HepG2 (cell line): ENCODE data around the gene DAAM2. TPM values are rescaled to one million over a fixed set of nuclear protein-coding genes. Genes with fewer than 3 reads are reported as not detected.

Experiments used
- AGO1 ChIP-seq: fragments of 200-400 bp; formaldehyde crosslinking; IDR thresholded peaks from 2 replicates; pipeline ENCODE4 v1.6.1; 2017; ENCODE audit warnings: mild to moderate bottlenecking, low read depth, low read length, moderate library complexity; ENCODE audit not compliant: poor library complexity, severe bottlenecking
- BCL6 ChIP-seq: IDR thresholded peaks from 2 replicates; pipeline ENCODE4 v1.6.1; 2016; ENCODE audit warnings: missing genetic modification reagents, missing compliant biosample characterization
- CENPX ChIP-seq: sonication (generic); formaldehyde crosslinking; IDR thresholded peaks from 2 replicates; pipeline ENCODE4 v1.9.0; 2021; ENCODE audit warnings: mild to moderate bottlenecking, missing genetic modification reagents, moderate library complexity
- CREM ChIP-seq, 2 experiments: sonication (generic) in 1 of 2; formaldehyde crosslinking in 1 of 2; IDR thresholded peaks; 2 replicates each; pipeline versions ENCODE4 v1.4.0 to v1.6.1; 2016 to 2020; ENCODE audit warnings: antibody characterized with exemption in 1 of 2, mild to moderate bottlenecking in 1 of 2, missing genetic modification reagents in 1 of 2
- ETV5 ChIP-seq: IDR thresholded peaks from 2 replicates; pipeline ENCODE4 v1.6.1; 2018; ENCODE audit warnings: missing biosample characterization, missing genetic modification reagents, inconsistent platforms, borderline replicate concordance
- FOXA3 ChIP-seq: IDR thresholded peaks from 2 replicates; pipeline ENCODE4 v1.6.1; 2016; ENCODE audit warnings: missing genetic modification reagents, missing compliant biosample characterization
- FOXK2 ChIP-seq: fragments of 450-650 bp; IDR thresholded peaks from 2 replicates; pipeline ENCODE4 v1.6.1; 2016
- HNRNPL ChIP-seq: fragments of 200-400 bp; formaldehyde crosslinking; IDR thresholded peaks from 2 replicates; pipeline ENCODE4 v1.6.1; 2017; ENCODE audit warnings: mild to moderate bottlenecking, low read depth, low read length
- KDM5B ChIP-seq: sonication (generic); formaldehyde crosslinking; IDR thresholded peaks from 2 replicates; pipeline ENCODE4 v1.4.0; 2020; ENCODE audit warnings: missing genetic modification reagents, mild to moderate bottlenecking, borderline replicate concordance
- NFKBIZ ChIP-seq: IDR thresholded peaks from 2 replicates; pipeline ENCODE4 v1.6.1; 2018; ENCODE audit warnings: missing genetic modification reagents, missing compliant biosample characterization
- PAWR ChIP-seq: sonication (generic); formaldehyde crosslinking; IDR thresholded peaks from 2 replicates; pipeline ENCODE4 v1.4.0; 2020; ENCODE audit warnings: missing genetic modification reagents, mild to moderate bottlenecking, borderline replicate concordance
- POLR2A ChIP-seq, 2 experiments: IDR thresholded peaks; 2 replicates each; pipeline ENCODE4 v1.6.1; 2011; ENCODE audit warnings: low read depth in 2 of 2, low read length in 2 of 2, mild to moderate bottlenecking in 1 of 2, moderate library complexity in 1 of 2; ENCODE audit not compliant: insufficient read depth in 1 of 2
- RBM39 ChIP-seq: fragments of 200-400 bp; formaldehyde crosslinking; IDR thresholded peaks from one replicate; pipeline ENCODE4 v1.6.1; 2018; ENCODE audit warnings: antibody characterized with exemption, mild to moderate bottlenecking, low read depth, low read length; ENCODE audit not compliant: poor library complexity, severe bottlenecking
- ZFP1 ChIP-seq: IDR thresholded peaks from 2 replicates; pipeline ENCODE4 v1.6.1; 2016
- ZIK1 ChIP-seq: sonication (generic); formaldehyde crosslinking; IDR thresholded peaks from 2 replicates; pipeline ENCODE4 v1.5.0; 2020; ENCODE audit warnings: mild to moderate bottlenecking, low read depth, missing genetic modification reagents, borderline replicate concordance
- ZNF17 ChIP-seq: sonication (generic); formaldehyde crosslinking; IDR thresholded peaks from 2 replicates; pipeline ENCODE4 v1.5.0; 2020; ENCODE audit warnings: mild to moderate bottlenecking, missing genetic modification reagents
- ZNF350 ChIP-seq: sonication (generic); formaldehyde crosslinking; IDR thresholded peaks from 2 replicates; pipeline ENCODE4 v1.4.0; 2020; ENCODE audit warnings: mild to moderate bottlenecking, low read depth, missing genetic modification reagents, borderline replicate concordance
- ZNF563 ChIP-seq: sonication (generic); formaldehyde crosslinking; IDR thresholded peaks from 2 replicates; pipeline ENCODE4 v1.8.0; 2022; ENCODE audit warnings: mild to moderate bottlenecking, moderate library complexity, missing genetic modification reagents
- polyA plus RNA-seq, 8 experiments: library from polyadenylated mRNA; depleted of rRNA in 3 of 8; stranded (reverse) in 7 of 8; unstranded in 1 of 8; fragments of >200 nt; fragmentation: Illumina TruSeq in 4 of 8; extraction: Trizol in 4 of 8; gene quantifications; 2 replicates each; pipeline versions ENCODE4 v1.2.1 to v1.2.3, GENCODE V29; 2011 to 2016; ENCODE audit warnings: low read depth in 4 of 8, missing spikeins in 1 of 8, mixed read lengths in 1 of 8; ENCODE audit not compliant: insufficient read depth in 1 of 8
- total RNA-seq, 5 experiments: library from RNA; depleted of rRNA; stranded (reverse); fragments of >200 nt; fragmentation: Illumina TruSeq; extraction: Trizol; gene quantifications; 2 replicates each; pipeline ENCODE4 v1.2.3, GENCODE V29; 2016; ENCODE audit warnings: low read depth in 1 of 5
- TF ChIP-seq, protein P1 (sequence below): sonication (generic); formaldehyde crosslinking; IDR thresholded peaks from 2 replicates; pipeline ENCODE4 v1.4.0; 2020; ENCODE audit warnings: mild to moderate bottlenecking, missing genetic modification reagents
- TF ChIP-seq, protein P2 (sequence below): sonication (generic); formaldehyde crosslinking; IDR thresholded peaks from 2 replicates; pipeline ENCODE4 v1.4.0; 2020; ENCODE audit warnings: missing genetic modification reagents
- TF ChIP-seq, protein P3 (sequence below): sonication (generic); formaldehyde crosslinking; IDR thresholded peaks from 2 replicates; pipeline ENCODE4; 2020; ENCODE audit warnings: missing genetic modification reagents, mild to moderate bottlenecking, borderline replicate concordance
- TF ChIP-seq, protein P4 (sequence below): sonication (generic); formaldehyde crosslinking; IDR thresholded peaks from 2 replicates; pipeline ENCODE4 v1.5.0; 2020; ENCODE audit warnings: missing genetic modification reagents

The DAAM2 gene
- total and polyA plus RNA-seq, 2 of the 13 experiments (the other 11 are each of a cell fraction or from before 2014, with no cell fraction given), result 0.01 TPM; not detected in 1

DNA sequence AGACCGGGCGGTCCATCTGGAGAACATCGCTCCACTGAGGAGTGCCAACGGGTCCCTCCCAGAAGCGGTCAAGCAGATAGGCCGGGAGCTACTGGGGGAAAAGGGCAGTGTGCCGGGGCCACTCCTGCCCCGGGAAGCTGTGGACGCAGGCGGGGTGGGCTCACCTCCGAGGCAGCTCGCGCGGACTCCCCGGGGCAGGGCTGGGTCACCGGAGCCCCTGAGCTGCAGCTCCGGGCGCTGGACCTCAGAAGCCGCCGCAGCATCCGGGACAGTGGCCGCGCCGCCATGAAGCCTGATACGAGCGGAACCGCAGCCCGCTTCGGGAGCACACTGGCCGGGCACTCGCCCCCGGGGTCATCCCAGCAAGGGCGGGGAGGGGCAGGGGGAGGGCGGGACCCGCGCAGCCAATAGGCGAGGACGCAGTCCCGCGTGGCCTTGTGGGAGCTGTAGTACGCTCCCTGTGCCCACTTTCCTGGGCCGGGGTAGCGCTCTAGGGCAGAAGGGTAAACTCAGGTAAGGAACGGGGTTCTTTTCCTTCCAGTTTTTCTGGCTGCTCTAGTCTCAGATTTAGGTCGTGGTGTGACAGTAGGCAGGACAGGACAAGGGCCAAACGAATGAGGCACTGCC lies 142.1 kb downstream of the DAAM2 start, which contains the start of gene MOCS1 (continued):
- TF ChIP-seq, protein P1, sequence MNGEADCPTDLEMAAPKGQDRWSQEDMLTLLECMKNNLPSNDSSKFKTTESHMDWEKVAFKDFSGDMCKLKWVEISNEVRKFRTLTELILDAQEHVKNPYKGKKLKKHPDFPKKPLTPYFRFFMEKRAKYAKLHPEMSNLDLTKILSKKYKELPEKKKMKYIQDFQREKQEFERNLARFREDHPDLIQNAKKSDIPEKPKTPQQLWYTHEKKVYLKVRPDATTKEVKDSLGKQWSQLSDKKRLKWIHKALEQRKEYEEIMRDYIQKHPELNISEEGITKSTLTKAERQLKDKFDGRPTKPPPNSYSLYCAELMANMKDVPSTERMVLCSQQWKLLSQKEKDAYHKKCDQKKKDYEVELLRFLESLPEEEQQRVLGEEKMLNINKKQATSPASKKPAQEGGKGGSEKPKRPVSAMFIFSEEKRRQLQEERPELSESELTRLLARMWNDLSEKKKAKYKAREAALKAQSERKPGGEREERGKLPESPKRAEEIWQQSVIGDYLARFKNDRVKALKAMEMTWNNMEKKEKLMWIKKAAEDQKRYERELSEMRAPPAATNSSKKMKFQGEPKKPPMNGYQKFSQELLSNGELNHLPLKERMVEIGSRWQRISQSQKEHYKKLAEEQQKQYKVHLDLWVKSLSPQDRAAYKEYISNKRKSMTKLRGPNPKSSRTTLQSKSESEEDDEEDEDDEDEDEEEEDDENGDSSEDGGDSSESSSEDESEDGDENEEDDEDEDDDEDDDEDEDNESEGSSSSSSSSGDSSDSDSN (CRISPR knock-in tag), result peak; percentile 92
- TF ChIP-seq, protein P2, sequence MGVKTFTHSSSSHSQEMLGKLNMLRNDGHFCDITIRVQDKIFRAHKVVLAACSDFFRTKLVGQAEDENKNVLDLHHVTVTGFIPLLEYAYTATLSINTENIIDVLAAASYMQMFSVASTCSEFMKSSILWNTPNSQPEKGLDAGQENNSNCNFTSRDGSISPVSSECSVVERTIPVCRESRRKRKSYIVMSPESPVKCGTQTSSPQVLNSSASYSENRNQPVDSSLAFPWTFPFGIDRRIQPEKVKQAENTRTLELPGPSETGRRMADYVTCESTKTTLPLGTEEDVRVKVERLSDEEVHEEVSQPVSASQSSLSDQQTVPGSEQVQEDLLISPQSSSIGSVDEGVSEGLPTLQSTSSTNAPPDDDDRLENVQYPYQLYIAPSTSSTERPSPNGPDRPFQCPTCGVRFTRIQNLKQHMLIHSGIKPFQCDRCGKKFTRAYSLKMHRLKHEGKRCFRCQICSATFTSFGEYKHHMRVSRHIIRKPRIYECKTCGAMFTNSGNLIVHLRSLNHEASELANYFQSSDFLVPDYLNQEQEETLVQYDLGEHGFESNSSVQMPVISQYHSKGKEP (CRISPR knock-in tag), result 0 out of 2 replicates have a peak, but pooled peaks have one; percentile 26
- TF ChIP-seq CREM (IDR thresholded peaks at IDR 0.05), result 0 out of 2 replicates have a peak, but pooled peaks have one; percentile 22
- no peak; the same call in 1 of the 2 replicates for TF ChIP-seq CREM (CRISPR knock-in tag; IDR thresholded peaks at IDR 0.05)
- TF ChIP-seq AGO1, result peak; percentile 53
- TF ChIP-seq ZNF17 (CRISPR knock-in tag), result no peak
- no peak for TF ChIP-seq BCL6
- 0 out of 2 replicates have a peak, but pooled peaks have one; percentile 35 for TF ChIP-seq HNRNPL
- TF ChIP-seq, protein P3, sequence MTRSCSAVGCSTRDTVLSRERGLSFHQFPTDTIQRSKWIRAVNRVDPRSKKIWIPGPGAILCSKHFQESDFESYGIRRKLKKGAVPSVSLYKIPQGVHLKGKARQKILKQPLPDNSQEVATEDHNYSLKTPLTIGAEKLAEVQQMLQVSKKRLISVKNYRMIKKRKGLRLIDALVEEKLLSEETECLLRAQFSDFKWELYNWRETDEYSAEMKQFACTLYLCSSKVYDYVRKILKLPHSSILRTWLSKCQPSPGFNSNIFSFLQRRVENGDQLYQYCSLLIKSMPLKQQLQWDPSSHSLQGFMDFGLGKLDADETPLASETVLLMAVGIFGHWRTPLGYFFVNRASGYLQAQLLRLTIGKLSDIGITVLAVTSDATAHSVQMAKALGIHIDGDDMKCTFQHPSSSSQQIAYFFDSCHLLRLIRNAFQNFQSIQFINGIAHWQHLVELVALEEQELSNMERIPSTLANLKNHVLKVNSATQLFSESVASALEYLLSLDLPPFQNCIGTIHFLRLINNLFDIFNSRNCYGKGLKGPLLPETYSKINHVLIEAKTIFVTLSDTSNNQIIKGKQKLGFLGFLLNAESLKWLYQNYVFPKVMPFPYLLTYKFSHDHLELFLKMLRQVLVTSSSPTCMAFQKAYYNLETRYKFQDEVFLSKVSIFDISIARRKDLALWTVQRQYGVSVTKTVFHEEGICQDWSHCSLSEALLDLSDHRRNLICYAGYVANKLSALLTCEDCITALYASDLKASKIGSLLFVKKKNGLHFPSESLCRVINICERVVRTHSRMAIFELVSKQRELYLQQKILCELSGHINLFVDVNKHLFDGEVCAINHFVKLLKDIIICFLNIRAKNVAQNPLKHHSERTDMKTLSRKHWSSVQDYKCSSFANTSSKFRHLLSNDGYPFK (CRISPR knock-in tag), result peak; percentile 69; the same call in 1 of the 2 replicates
- TF ChIP-seq FOXK2, result no peak
- TF ChIP-seq ZNF350 (CRISPR knock-in tag), result 0 out of 2 replicates have a peak, but pooled peaks have one; percentile 74
- TF ChIP-seq NFKBIZ (CRISPR knock-in tag), result peak; percentile 38; the same call in 1 of the 2 replicates
- TF ChIP-seq, protein P4, sequence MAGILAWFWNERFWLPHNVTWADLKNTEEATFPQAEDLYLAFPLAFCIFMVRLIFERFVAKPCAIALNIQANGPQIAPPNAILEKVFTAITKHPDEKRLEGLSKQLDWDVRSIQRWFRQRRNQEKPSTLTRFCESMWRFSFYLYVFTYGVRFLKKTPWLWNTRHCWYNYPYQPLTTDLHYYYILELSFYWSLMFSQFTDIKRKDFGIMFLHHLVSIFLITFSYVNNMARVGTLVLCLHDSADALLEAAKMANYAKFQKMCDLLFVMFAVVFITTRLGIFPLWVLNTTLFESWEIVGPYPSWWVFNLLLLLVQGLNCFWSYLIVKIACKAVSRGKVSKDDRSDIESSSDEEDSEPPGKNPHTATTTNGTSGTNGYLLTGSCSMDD, result no peak
- TF ChIP-seq FOXA3 (CRISPR knock-in tag), result 0 out of 2 replicates have a peak, but pooled peaks have one; percentile 25
- peak; percentile 66 for TF ChIP-seq RBM39
- TF ChIP-seq PAWR (CRISPR knock-in tag), result no peak
- no peak; the same call in 1 of the 2 replicates for TF ChIP-seq ZIK1 (CRISPR knock-in tag)
- peak; percentile 69; the same call in 1 of the 2 replicates for TF ChIP-seq KDM5B
- no peak for TF ChIP-seq ZFP1
- TF ChIP-seq CENPX (CRISPR knock-in tag), result no peak
- TF ChIP-seq ZNF563 (CRISPR knock-in tag), result 0 out of 2 replicates have a peak, but pooled peaks have one; percentile 45
- peak; percentile 51; the same call in 1 of the 2 replicates for TF ChIP-seq ETV5 (CRISPR knock-in tag)
- peak; percentile 73 to 89 for TF ChIP-seq POLR2A (IDR thresholded peaks at IDR 0.05; ENCODE audit: insufficient read depth in 1 of 2, low read depth in 2 of 2, low read length in 2 of 2)
